Erythroblast (primary cell): ENCODE measurements around the gene ZNF846.

Experiments used
- GATA1 ChIP-seq: IDR thresholded peaks from 2 replicates; pipeline ENCODE4 v1.6.1; 2011; ENCODE audit warnings: low read depth, mild to moderate bottlenecking, control low read depth, low read length, moderate library complexity
- POLR2A ChIP-seq: IDR thresholded peaks from 2 replicates; pipeline ENCODE4 v1.6.1; 2011; ENCODE audit warnings: mild to moderate bottlenecking, low read length

DNA sequence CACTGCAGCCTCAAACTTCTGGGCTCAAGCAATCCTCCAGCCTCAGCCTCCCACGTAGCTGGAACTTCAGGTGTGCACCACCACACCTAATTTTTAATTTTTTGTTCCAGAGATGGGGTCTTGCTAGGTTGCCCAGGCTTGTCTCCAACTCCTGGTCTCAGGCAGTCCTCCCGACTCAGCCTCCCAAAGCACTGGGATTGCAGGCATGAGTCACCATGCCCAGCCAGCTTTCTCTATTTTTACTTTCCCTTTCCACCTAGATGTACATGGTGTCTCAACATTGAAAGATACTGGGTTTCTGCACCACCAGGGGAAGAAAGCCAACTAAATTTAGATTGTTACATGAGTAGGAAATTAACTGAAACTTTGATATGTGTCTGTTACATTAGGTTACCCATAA lies 13.8 kb upstream of the ZNF846 start:
- TF ChIP-seq POLR2A, result no peak
- TF ChIP-seq GATA1, result no peak
